Colonic mucosa (tissue), 4 donors: ENCODE data around the gene TRIM26. TPM values are rescaled to one million over a fixed set of nuclear protein-coding genes. Genes with fewer than 3 reads are reported as not detected.

Source experiments
- DNase-seq: peaks from one replicate; pipeline ENCODE4 v3.0.0-alpha.2; 2020
- H3K27ac ChIP-seq: fragments of 200-600 bp; one replicate; pipeline ENCODE4 v1.8.0; 2021
- H3K27me3 ChIP-seq: fragments of 200-600 bp; one replicate; pipeline ENCODE4 v1.8.0; 2021
- H3K36me3 ChIP-seq: fragments of 200-600 bp; one replicate; pipeline ENCODE4 v1.8.0; 2021
- H3K4me1 ChIP-seq: fragments of 200-600 bp; one replicate; pipeline ENCODE4 v1.8.0; 2021; ENCODE audit warnings: mild to moderate bottlenecking
- H3K4me3 ChIP-seq: fragments of 200-600 bp; one replicate; pipeline ENCODE4 v1.8.0; 2021
- H3K9ac ChIP-seq, 2 donors: one replicate each; pipeline ENCODE4 v1.7.0; 2013; ENCODE audit warnings: control low read depth in 2 of 2, low read depth in 2 of 2, low read length in 2 of 2
- H3K9me3 ChIP-seq: fragments of 200-600 bp; one replicate; pipeline ENCODE4 v1.8.0; 2021
- intact Hi-C: fragments of 100-400 bp; cut with DNase I; formaldehyde crosslinking; loops from one replicate; pipeline ENCODE4 v1.14.1; 2022
- total RNA-seq, 2 donors: library from RNA; stranded (reverse); fragmentation: NEBNext Ultra II Directional in 1 of 2; extraction: Animal tissue kit (Norgen Biotek cat#: 25700) in 1 of 2; gene quantifications; one replicate each; pipeline ENCODE4 v1.2.1, GENCODE V29; 2021
- TF ChIP-seq, protein P1 (sequence below): fragments of 200-600 bp; IDR thresholded peaks from one replicate; pipeline ENCODE4 v1.8.0; 2022; ENCODE audit warnings: antibody characterized with exemption, mild to moderate bottlenecking
- donor health status: healthy.
- donor health status: DM: no; HTN: no; CAD: no.
- donor health status: DM: no; HTN: no; CAD: no.

TRIM26 gene
- total RNA-seq, 2 donors from 2014 or later = 48.2 to 53.5 TPM

DNA sequence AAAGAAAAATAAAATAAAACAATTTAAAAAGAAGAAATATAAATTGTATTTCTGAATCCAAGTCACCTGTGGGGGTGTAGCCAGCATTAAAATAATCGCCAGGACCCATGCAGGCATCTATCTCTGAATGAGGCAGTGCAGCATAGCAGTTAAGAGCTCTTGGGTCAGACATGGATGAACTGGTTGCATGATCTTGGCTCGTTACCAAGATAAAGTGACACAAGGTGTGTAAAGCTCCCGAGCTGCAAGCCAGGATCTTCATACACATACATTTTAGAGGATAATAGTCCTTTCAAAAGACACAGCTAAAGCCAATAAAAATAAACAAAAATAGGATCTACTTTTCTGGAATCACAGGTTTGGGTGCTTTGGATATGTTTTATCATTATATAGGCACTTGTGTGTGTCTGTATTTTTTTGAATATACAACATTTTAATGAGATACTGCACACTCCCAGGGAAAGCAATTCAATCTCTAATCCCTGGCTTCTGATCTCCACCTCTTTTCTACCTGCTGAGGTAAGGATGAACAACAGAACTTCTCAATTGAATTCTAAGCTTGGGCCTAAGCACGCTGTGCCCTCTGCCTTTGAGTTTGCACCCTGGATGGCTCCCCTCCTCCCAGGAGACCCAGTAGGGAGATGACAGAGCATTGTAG, 61.1 kb downstream of the TRIM26 start:
- Histone ChIP-seq H3K4me1 (no peaks in the 10 kb centered on the region), H3K27ac (no peak overlapping the region), H3K27me3 (no peaks in the 10 kb centered on the region), H3K36me3 (no peaks in the 10 kb centered on the region), H3K9ac (no peak overlapping the region), H3K4me3 (no peak overlapping the region), H3K9me3 (no peaks in the 10 kb centered on the region)
- DNase-seq = no peak
- intact Hi-C loops = no loop called here
- TF ChIP-seq, protein P1, sequence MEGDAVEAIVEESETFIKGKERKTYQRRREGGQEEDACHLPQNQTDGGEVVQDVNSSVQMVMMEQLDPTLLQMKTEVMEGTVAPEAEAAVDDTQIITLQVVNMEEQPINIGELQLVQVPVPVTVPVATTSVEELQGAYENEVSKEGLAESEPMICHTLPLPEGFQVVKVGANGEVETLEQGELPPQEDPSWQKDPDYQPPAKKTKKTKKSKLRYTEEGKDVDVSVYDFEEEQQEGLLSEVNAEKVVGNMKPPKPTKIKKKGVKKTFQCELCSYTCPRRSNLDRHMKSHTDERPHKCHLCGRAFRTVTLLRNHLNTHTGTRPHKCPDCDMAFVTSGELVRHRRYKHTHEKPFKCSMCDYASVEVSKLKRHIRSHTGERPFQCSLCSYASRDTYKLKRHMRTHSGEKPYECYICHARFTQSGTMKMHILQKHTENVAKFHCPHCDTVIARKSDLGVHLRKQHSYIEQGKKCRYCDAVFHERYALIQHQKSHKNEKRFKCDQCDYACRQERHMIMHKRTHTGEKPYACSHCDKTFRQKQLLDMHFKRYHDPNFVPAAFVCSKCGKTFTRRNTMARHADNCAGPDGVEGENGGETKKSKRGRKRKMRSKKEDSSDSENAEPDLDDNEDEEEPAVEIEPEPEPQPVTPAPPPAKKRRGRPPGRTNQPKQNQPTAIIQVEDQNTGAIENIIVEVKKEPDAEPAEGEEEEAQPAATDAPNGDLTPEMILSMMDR = no peak

GRCh38 chr6:30151580-30151979, 61.6 kb downstream of the TRIM26 start:
- Histone ChIP-seq H3K27ac (no peak overlapping the region), H3K9ac (no peak overlapping the region), H3K9me3 (no peaks in the 10 kb centered on the region), H3K36me3 (no peaks in the 10 kb centered on the region), H3K4me1 (no peaks in the 10 kb centered on the region), H3K27me3 (no peaks in the 10 kb centered on the region), H3K4me3 (no peak overlapping the region)
- intact Hi-C loops = no loop called here
- DNase-seq = no peak
- TF ChIP-seq, protein P1 = no peak

DNA sequence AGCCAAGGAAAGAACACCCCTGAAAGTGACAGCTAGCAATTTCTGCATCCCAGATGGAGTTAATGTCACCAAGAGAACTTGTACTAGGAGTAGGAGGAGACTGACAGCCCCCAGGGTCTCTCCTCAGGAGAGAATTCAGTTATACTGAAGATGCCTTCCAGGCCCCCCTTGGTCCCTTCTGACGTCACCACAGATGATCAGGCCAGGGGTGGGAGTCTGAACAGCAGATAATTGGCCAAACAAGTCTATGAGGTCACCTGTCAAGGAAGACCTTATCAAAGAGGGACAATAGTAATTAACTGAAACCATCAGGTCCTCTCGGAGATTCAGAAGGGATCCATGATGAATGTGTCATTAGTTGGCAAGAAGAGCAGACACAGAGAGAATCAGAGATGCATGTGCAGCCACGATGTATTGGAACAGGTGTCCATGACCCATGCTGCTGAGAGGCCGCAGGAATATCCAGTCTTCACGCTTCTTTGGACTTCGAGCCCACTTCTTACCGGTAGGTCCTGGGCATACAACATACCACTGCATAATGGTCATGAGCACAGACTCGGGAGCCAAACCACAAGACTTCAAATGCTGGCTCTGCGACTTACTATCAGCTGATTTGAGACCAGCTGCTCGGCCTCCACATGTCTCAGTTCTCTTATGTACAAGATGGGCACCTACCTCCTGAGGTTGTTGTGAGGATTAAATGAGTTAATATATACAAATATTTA, 62.4 kb downstream of the TRIM26 start:
- no peaks in the 10 kb centered on the region for H3K27me3 ChIP-seq
- H3K27ac ChIP-seq = no peak overlapping the region
- H3K4me1 ChIP-seq = no peaks in the 10 kb centered on the region

DNA sequence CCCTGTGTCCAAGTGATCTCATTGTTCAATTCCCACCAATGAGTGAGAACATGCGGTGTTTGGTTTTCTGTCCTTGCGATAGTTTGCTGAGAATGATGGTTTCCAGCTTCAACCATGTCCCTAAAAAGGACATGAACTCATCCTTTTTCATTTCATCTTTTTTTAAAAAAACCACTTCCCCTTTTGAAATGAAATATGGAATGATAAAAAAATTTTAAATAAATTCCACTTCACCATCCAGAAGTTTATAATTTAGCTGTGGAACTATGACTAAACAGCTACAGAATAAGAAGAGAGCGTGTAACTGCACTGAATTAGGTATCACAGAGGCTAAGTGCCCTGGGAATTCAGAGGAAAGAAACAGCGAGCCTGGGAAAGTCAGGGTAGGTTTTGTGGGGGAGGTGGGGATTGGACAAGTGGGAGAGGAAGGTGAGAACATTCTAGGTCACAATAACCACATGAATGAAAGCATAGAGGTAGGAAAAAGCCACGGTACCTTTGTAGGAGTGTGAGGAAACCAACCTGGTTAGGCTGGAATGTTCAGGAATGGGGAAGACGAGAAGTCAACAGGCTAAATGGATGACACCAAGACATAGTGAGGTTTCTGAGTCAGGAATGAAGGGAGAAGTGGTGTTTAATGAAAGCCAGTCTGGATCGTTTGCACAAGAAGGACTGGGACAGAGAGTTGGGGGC, 63.2 kb downstream of the TRIM26 start:
- H3K27me3 ChIP-seq = no peaks in the 10 kb centered on the region
- no peaks in the 10 kb centered on the region for H3K4me1 ChIP-seq
- TF ChIP-seq, protein P1 = no peak
- no peaks in the 10 kb centered on the region for H3K36me3 ChIP-seq
- intact Hi-C loops = no loop called here
- H3K4me3 ChIP-seq = no peak overlapping the region
- no peaks in the 10 kb centered on the region for H3K9me3 ChIP-seq
- DNase-seq = no peak
- H3K9ac ChIP-seq = no peak overlapping the region
- no peak overlapping the region for H3K27ac ChIP-seq

More for the DNA sequence above, 62.4 kb downstream of the TRIM26 start:
- DNase-seq = no peak
- Histone ChIP-seq H3K4me3 (no peak overlapping the region), H3K9me3 (no peaks in the 10 kb centered on the region), H3K36me3 (no peaks in the 10 kb centered on the region), H3K9ac (no peak overlapping the region)
- intact Hi-C loops = no loop called here
- TF ChIP-seq, protein P1 = no peak

DNA sequence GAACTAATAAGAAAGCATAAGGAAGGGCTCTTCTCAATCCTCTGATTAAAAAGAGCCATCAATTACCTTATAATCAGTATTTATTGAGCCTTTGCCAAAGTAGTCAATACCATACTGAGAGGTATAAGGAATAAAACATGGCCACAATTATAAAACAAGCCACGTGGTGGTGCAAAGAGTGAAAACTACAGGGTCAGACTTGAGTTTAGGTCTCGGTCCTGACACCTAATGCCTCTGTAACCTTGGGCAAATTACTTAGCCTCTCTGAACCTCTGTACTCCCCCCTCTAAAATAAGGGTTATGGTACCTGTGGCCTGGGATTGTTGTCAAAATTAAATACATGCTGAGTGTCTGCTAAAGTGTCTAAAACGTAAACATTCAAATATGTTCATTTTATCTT, 64.0 kb downstream of the TRIM26 start:
- H3K9ac ChIP-seq = no peak overlapping the region
- no peak for DNase-seq
- TF ChIP-seq, protein P1 = no peak
- no peak overlapping the region for H3K4me3 ChIP-seq
- H3K9me3 ChIP-seq = no peaks in the 10 kb centered on the region
- no peaks in the 10 kb centered on the region for H3K4me1 ChIP-seq
- H3K36me3 ChIP-seq = no peaks in the 10 kb centered on the region
- intact Hi-C loops = no loop called here
- H3K27ac ChIP-seq = no peak overlapping the region
- H3K27me3 ChIP-seq = no peaks in the 10 kb centered on the region
